SK-N-SH (cell line): Measurements from ENCODE around the gene NFE2L3. TPM values are rescaled to one million over a fixed set of nuclear protein-coding genes. Genes with fewer than 3 reads are reported as not detected.

ENCODE experiments used
- CTCF ChIA-PET: fragments of 300-600, 350-600 bp; formaldehyde crosslinking; extraction: SDS; loops from one replicate; lab custom pipeline; 2021; lab: Yijun Ruan, JAX
- POLR2A ChIA-PET: fragments of 350-600 bp; sonication (Branson Sonifier 250); formaldehyde crosslinking; extraction: SDS; loops from one replicate; lab custom pipeline; 2020; ENCODE audit warnings: antibody characterized with exemption, inconsistent platforms; lab: Yijun Ruan, JAX
- DNase-seq: peaks from one replicate; pipeline ENCODE4 v3.0.0; 2012
- H2AFZ ChIP-seq: fragments of 200-600 bp; sonication (generic); 2 replicates; pipeline ENCODE4 v1.8.1; 2016; ENCODE audit warnings: antibody characterized with exemption, mild to moderate bottlenecking, low read depth
- H3F3A ChIP-seq: fragments of 200-600 bp; sonication (generic); replicated peaks from 2 replicates; pipeline ENCODE3; 2016; ENCODE audit warnings: antibody characterized with exemption, mild to moderate bottlenecking; ENCODE audit not compliant: insufficient read depth
- H3K27ac ChIP-seq, 2 experiments: fragments of 200-500 bp in 1 of 2; fragments of 200-600 bp in 1 of 2; sonication (Bioruptor generic) in 1 of 2; sonication (generic), shearing (Covaris generic) in 1 of 2; 2 replicates each; pipeline versions ENCODE4 v1.5.1 to v1.6.1; 2014 to 2016; ENCODE audit warnings: low read depth in 2 of 2, inconsistent platforms in 1 of 2, low read length in 1 of 2, mild to moderate bottlenecking in 1 of 2, mixed read lengths in 1 of 2
- H3K27me3 ChIP-seq: fragments of 200-600 bp; sonication (generic), shearing (Covaris generic); 2 replicates; pipeline ENCODE4 v1.6.1; 2016; ENCODE audit warnings: mixed run types; ENCODE audit not compliant: insufficient read depth
- H3K36me3 ChIP-seq, 2 experiments: fragments of 200-500 bp in 1 of 2; fragments of 200-600 bp in 1 of 2; sonication (Bioruptor generic) in 1 of 2; sonication (generic) in 1 of 2; replicated peaks in 1 of 2; 2 replicates each; pipeline versions ENCODE3 to v1.5.1; 2014 to 2016; ENCODE audit warnings: low read length in 1 of 2, mild to moderate bottlenecking in 1 of 2; ENCODE audit not compliant: insufficient read depth in 2 of 2, control insufficient read depth in 1 of 2
- H3K4me1 ChIP-seq, 2 experiments: fragments of 200-500 bp in 1 of 2; fragments of 200-600 bp in 1 of 2; sonication (Bioruptor generic) in 1 of 2; sonication (generic), shearing (Covaris generic) in 1 of 2; 2 replicates each; pipeline versions ENCODE4 v1.5.1 to v1.6.1; 2014 to 2016; ENCODE audit warnings: low read depth in 1 of 2, low read length in 1 of 2, mixed run types in 1 of 2; ENCODE audit not compliant: insufficient read depth in 2 of 2, control insufficient read depth in 1 of 2
- H3K4me2 ChIP-seq: fragments of 200-600 bp; sonication (generic), shearing (Covaris generic); 2 replicates; pipeline ENCODE4 v1.6.1; 2017; ENCODE audit warnings: mixed run types
- H3K4me3 ChIP-seq, 2 experiments: fragments of 200-500 bp in 1 of 2; fragments of 200-600 bp in 1 of 2; sonication (Bioruptor generic) in 1 of 2; sonication (generic), shearing (Covaris generic) in 1 of 2; 2 replicates each; pipeline versions ENCODE4 v1.5.1 to v1.8.1; 2014 to 2016; ENCODE audit warnings: low read depth in 2 of 2, inconsistent platforms in 1 of 2, low read length in 1 of 2, mild to moderate bottlenecking in 1 of 2, mixed read lengths in 1 of 2, moderate library complexity in 1 of 2
- H3K79me2 ChIP-seq: fragments of 200-600 bp; sonication (generic); 2 replicates; pipeline ENCODE4 v1.8.1; 2017; ENCODE audit warnings: mild to moderate bottlenecking; ENCODE audit not compliant: insufficient read depth
- H3K9ac ChIP-seq: fragments of 200-600 bp; sonication (generic); 2 replicates; pipeline ENCODE4 v1.6.1; 2017; ENCODE audit warnings: mixed run types
- H3K9me2 ChIP-seq: fragments of 200-600 bp; sonication (generic); 2 replicates; pipeline ENCODE4 v1.6.1; 2017; ENCODE audit warnings: mixed run types
- H3K9me3 ChIP-seq: fragments of 200-600 bp; sonication (generic); 2 replicates; pipeline ENCODE4 v1.6.1; 2017; ENCODE audit warnings: mixed run types, mild to moderate bottlenecking, moderate library complexity
- H4K20me1 ChIP-seq: fragments of 200-600 bp; sonication (generic); 2 replicates; pipeline ENCODE4 v1.6.1; 2017; ENCODE audit warnings: mild to moderate bottlenecking, mixed run types; ENCODE audit not compliant: insufficient read depth
- CHD2 ChIP-seq: fragments of 150-350 bp; IDR thresholded peaks from 2 replicates; pipeline ENCODE4 v1.6.1; 2018; ENCODE audit warnings: low read length; ENCODE audit not compliant: partially characterized antibody
- ELF1 ChIP-seq: IDR thresholded peaks from 2 replicates; pipeline ENCODE4 v1.4.0; 2012
- EZH2phosphoT487 ChIP-seq: fragments of 200-600 bp; sonication (generic); IDR thresholded peaks from 2 replicates; pipeline ENCODE4 v1.6.1; 2017; ENCODE audit warnings: low read depth, mixed run types, mild to moderate bottlenecking, antibody characterized with exemption, moderate library complexity, borderline replicate concordance
- FOSL2 ChIP-seq: IDR thresholded peaks from 2 replicates; pipeline ENCODE4 v1.4.0; 2012; ENCODE audit warnings: low read depth, mild to moderate bottlenecking, moderate library complexity, borderline replicate concordance
- GATA2 ChIP-seq: sonication (generic); formaldehyde crosslinking; IDR thresholded peaks from 2 replicates; pipeline ENCODE4 v1.5.0; 2020; ENCODE audit warnings: mild to moderate bottlenecking, missing genetic modification reagents
- JUND ChIP-seq: IDR thresholded peaks from 2 replicates; pipeline ENCODE4 v1.4.0; 2012
- MEF2A ChIP-seq: IDR thresholded peaks from 2 replicates; pipeline ENCODE4 v1.4.0; 2012; ENCODE audit warnings: low read depth, borderline replicate concordance
- POLR2AphosphoS5 ChIP-seq: IDR thresholded peaks from 2 replicates; pipeline ENCODE4 v1.6.1; 2012; ENCODE audit warnings: low read depth, low read length
- RFX5 ChIP-seq: IDR thresholded peaks from 2 replicates; pipeline ENCODE4 v1.6.1; 2012; ENCODE audit warnings: mild to moderate bottlenecking, improper control_type of control experiment, low read length
- RXRA ChIP-seq: IDR thresholded peaks from 2 replicates; pipeline ENCODE4 v1.4.0; 2012; ENCODE audit warnings: low read depth, mild to moderate bottlenecking, borderline replicate concordance
- SIN3A ChIP-seq: IDR thresholded peaks from 2 replicates; pipeline ENCODE4 v1.6.1; 2012; ENCODE audit warnings: low read depth, mild to moderate bottlenecking, low read length, moderate library complexity, borderline replicate concordance
- TEAD4 ChIP-seq: IDR thresholded peaks from 2 replicates; pipeline ENCODE4 v1.4.0; 2012; ENCODE audit warnings: mild to moderate bottlenecking, borderline replicate concordance; ENCODE audit not compliant: insufficient read depth
- WGBS: methylation state at CpG from one replicate; pipeline ENCODE4 v1.1.6; 2017; ENCODE audit warnings: low lambda C conversion rate; 5-methylcytosine and 5-hydroxymethylcytosine counted together
- polyA plus RNA-seq, 3 experiments: library from polyadenylated mRNA; depleted of rRNA; stranded (reverse); fragments of >200 nt; gene quantifications; 2 replicates each; pipeline ENCODE4 v1.2.3, GENCODE V29; 2012
- TF ChIP-seq, protein P1 (sequence below): fragments of 200-600 bp; sonication (generic); IDR thresholded peaks from 2 replicates; pipeline ENCODE4 v1.6.1; 2017; ENCODE audit warnings: antibody characterized with exemption, mild to moderate bottlenecking, moderate library complexity
- TF ChIP-seq, protein P2 (sequence below): IDR thresholded peaks from 2 replicates; pipeline ENCODE4 v1.4.0; 2012; ENCODE audit warnings: low read depth
- TF ChIP-seq, protein P3 (sequence below): IDR thresholded peaks from 2 replicates; pipeline ENCODE4 v1.4.0; 2012; ENCODE audit warnings: low read depth, borderline replicate concordance

Gene NFE2L3
- polyA plus RNA-seq, 1 of the 3 experiments (the other 2 are of a cell fraction): 36.1 TPM

DNA sequence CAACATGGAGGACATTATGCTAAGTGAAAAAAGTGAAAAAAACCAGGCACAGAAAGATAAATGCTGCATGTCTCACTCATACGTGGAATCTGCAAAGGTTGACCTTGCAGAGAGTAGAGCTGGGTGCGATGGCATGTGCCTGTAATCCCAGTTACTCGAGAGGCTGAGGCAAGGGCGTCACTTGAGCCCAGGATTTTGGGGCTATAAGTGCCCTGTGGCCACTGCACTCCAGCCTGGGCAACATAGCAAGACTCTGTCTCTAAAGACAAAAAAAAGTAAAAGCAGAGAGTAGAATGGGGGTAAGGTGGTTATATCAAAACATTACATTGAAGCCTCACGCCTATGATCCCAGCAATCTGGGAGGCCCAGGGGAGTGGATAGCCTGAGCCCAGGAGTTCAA is 72.4 kb downstream of the NFE2L3 start (continued):
- TF ChIP-seq POLR2AphosphoS5: no peak
- TF ChIP-seq RFX5: no peak
- TF ChIP-seq, protein P1, sequence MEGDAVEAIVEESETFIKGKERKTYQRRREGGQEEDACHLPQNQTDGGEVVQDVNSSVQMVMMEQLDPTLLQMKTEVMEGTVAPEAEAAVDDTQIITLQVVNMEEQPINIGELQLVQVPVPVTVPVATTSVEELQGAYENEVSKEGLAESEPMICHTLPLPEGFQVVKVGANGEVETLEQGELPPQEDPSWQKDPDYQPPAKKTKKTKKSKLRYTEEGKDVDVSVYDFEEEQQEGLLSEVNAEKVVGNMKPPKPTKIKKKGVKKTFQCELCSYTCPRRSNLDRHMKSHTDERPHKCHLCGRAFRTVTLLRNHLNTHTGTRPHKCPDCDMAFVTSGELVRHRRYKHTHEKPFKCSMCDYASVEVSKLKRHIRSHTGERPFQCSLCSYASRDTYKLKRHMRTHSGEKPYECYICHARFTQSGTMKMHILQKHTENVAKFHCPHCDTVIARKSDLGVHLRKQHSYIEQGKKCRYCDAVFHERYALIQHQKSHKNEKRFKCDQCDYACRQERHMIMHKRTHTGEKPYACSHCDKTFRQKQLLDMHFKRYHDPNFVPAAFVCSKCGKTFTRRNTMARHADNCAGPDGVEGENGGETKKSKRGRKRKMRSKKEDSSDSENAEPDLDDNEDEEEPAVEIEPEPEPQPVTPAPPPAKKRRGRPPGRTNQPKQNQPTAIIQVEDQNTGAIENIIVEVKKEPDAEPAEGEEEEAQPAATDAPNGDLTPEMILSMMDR: no peak
- no peak for TF ChIP-seq ELF1
- no peak for TF ChIP-seq CHD2
- TF ChIP-seq SIN3A: no peak
- TF ChIP-seq, protein P2, sequence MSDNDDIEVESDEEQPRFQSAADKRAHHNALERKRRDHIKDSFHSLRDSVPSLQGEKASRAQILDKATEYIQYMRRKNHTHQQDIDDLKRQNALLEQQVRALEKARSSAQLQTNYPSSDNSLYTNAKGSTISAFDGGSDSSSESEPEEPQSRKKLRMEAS: no peak
- no peak for TF ChIP-seq MEF2A
- no peak for TF ChIP-seq GATA2 (CRISPR knock-in tag)
- no peak for TF ChIP-seq RXRA
- no peak for TF ChIP-seq EZH2phosphoT487
- no peak for TF ChIP-seq TEAD4
- TF ChIP-seq JUND: no peak

DNA sequence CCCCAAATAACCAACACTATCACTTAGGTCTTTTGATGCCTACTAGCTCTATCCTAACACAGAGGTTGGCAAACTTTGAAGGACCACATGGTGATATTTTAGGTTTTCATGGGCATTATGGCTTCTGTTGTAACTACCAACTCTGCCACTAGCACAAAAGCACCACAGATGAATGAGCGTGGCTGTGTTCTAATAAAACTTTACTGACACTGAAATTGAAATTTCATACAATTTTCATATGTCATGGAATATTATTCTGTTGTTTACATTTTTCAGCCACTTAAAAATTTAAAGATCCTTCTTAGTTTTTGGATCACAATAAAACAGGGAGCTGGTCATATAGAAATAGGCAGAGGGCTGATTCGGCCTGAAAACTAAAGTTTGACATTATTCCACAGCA is 76.0 kb downstream of the NFE2L3 start:
- Histone ChIP-seq H3K4me2 (no peak overlapping the region), H4K20me1 (no peaks in the 10 kb centered on the region), H3K36me3 (no peaks in the 10 kb centered on the region), H2AFZ (no peak overlapping the region), H3K27me3 (peaks cover 25% of the 10 kb centered on the region), H3K9ac (no peak overlapping the region), H3K4me1 (no peaks in the 10 kb centered on the region), H3K4me3 (no peak overlapping the region), H3K9me2 (no peaks in the 10 kb centered on the region)
- DNase-seq: no peak
- POLR2A ChIA-PET: no interaction called here
- 67% methylated on average over 2 of the region's 2 CpGs for WGBS
- TF ChIP-seq, protein P3, sequence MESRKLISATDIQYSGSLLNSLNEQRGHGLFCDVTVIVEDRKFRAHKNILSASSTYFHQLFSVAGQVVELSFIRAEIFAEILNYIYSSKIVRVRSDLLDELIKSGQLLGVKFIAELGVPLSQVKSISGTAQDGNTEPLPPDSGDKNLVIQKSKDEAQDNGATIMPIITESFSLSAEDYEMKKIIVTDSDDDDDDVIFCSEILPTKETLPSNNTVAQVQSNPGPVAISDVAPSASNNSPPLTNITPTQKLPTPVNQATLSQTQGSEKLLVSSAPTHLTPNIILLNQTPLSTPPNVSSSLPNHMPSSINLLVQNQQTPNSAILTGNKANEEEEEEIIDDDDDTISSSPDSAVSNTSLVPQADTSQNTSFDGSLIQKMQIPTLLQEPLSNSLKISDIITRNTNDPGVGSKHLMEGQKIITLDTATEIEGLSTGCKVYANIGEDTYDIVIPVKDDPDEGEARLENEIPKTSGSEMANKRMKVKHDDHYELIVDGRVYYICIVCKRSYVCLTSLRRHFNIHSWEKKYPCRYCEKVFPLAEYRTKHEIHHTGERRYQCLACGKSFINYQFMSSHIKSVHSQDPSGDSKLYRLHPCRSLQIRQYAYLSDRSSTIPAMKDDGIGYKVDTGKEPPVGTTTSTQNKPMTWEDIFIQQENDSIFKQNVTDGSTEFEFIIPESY: no peak
- no peak for TF ChIP-seq FOSL2
- TF ChIP-seq, all 33 proteins: peak for 0
- Histone ChIP-seq H3F3A (no peaks in the 10 kb centered on the region), H3K9me3 (no peaks in the 10 kb centered on the region), H3K27ac (no peak overlapping the region), H3K79me2 (no peaks in the 10 kb centered on the region)
- CTCF ChIA-PET: interaction anchor here (0.9 to 1.5 kb wide), 2 partner anchors 137 to 142 kb away, joined by 3 to 4 read pairs; no protein-coding TSS in a partner anchor
